ENCODE data around the gene RPL36. TPM values are rescaled to one million over a fixed set of nuclear protein-coding genes. Genes with fewer than 3 reads are reported as not detected.
"Not testable (repeated sequence)": the region's sequence is repeated elsewhere in the genome, so short reads cannot be mapped to it uniquely, and the experiment has no call there.

The RPL36 gene
- total RNA-seq, 1 donor: 801 TPM

DNA sequence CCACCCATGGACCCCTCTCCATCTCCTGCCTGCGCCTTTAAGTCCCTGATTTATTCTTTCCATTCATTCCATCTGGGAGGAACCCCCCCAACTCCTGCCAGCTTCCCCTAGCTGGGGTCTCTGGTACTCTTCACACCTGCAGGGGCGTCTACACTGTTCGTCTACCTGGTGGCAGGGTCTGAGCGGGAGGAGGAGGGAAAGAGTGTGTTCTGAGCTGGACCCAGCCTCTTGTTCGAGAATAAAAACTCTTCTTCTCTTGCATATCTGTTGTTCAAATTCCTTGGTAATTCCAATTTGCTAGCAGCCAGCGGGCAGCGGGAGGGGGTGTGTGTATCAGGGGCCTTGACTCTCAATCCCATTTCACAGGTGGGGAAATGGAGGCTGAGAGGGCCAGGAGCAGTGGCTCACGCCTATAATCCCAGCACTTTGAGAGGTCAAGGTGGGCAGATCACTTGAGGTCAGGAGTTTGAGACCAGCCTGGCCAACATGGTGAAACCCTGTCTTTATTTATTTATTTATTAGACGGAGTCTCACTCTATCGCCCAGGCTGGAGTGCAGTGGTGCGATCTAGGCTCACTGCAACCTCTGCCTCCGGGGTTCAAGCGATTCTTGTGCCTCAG lies 1.7 kb upstream of the RPL36 start:
- not testable (repeated sequence) for DNase-seq (ENCODE audit: low read depth in 2 of 3, low spot score in 2 of 3)

DNA sequence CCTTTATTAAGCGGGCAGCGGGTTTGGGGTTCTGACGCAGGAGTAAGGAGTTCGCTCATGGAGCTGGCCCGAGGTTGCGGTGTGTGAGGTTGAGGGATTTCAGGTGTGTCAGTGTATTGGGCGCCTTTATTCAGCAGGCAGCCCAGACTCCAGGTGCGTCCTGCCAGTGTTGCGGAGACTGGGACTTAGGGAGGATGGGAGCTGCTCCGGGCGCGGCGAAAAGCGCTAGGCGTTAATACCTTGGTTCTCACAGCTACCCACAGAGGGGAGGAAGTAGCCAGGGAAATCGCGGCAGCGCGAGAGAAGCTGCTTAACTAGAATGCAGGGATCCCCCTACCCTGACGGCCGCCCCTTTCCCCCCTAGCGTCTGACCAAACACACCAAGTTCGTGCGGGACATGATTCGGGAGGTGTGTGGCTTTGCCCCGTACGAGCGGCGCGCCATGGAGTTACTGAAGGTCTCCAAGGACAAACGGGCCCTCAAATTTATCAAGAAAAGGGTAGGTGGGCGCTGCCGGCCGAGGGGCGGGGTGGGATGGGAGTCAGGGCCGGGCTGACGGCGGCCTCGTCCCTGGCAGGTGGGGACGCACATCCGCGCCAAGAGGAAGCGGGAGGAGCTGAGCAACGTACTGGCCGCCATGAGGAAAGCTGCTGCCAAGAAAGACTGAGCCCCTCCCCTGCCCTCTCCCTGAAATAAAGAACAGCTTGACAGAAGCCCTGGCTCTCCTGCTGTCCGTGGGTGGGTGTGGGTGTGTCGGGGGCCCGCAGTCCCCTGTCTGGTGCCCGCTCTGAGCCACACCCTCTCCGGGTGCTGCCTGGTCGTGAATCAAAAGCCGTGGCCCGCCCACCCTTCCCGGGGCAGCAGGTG lies 1.1 kb downstream of the RPL36 start:
- DNase-seq (ENCODE audit: low read depth in 2 of 3, low spot score in 2 of 3): peak in 2 of 3 donors; percentile 26 to 29

DNA sequence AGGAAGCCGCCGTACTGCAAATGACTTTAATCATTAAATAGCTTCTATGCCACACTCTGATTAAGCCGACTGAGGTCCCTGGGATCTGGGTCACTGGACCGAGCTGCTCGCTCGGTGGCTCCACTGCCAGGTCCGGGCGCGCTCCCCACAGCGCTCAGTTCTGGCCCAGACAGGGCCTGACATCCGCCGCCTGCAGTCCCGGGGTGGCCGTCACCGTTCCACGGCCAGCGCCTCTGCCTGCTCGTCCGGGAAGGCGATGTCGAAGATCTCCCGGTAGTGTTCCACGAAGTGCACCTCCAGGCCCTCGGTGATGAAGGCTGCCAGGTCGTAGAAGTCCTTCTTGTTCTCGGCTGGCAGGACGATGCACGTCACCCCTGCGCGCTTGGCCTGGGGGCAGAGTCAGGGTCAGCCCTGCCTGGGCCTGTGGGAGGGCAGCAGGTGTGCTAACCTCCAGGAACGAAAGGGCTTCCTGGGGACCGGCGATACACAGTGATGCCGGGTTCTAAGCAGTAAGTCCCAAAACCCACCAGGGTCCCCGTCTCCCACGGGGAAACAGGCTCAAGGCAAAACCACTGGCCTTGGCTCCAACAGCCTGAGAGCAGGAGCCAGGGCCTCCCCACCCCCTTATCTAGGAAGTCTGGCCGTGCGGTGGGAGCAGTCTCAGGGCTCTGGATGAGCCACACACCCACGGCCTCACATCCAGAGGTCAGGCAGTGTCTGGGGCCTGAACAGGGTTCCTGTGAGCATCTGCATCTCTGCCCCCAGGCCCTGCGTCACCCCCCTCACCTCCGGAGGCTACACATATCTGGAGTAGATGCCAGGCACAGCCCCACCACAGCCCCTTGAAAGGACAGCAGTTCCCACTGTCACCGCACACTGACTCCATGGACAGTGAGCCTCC lies 2.0 kb downstream of the RPL36 start:
- no peak for DNase-seq (ENCODE audit: low read depth in 2 of 3, low spot score in 2 of 3)

DNA sequence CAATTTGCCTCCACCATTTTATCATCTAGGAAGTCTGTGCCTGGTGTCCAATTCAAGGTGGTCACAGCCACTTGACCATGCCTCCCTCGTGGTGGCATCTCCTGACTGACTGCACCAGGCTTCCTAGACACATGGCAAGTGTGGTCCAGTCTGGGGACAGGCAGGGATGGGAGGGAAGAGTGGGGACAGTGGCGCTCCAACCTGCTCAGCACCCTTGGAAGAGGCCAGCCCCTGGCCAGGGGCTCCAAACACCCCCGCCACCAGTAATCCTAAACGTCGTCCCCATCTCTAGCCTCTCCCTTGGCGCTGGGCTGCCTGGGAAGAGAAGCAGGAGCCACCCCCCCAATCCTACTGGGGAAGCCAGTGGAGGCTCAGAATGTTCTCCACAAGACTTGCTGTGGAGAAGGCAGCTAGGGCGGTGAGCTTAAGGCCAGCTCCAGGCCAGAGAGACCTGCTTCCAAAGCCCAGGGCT lies 2.7 kb downstream of the RPL36 start:
- DNase-seq (ENCODE audit: low read depth in 2 of 3, low spot score in 2 of 3): no peak

DNA sequence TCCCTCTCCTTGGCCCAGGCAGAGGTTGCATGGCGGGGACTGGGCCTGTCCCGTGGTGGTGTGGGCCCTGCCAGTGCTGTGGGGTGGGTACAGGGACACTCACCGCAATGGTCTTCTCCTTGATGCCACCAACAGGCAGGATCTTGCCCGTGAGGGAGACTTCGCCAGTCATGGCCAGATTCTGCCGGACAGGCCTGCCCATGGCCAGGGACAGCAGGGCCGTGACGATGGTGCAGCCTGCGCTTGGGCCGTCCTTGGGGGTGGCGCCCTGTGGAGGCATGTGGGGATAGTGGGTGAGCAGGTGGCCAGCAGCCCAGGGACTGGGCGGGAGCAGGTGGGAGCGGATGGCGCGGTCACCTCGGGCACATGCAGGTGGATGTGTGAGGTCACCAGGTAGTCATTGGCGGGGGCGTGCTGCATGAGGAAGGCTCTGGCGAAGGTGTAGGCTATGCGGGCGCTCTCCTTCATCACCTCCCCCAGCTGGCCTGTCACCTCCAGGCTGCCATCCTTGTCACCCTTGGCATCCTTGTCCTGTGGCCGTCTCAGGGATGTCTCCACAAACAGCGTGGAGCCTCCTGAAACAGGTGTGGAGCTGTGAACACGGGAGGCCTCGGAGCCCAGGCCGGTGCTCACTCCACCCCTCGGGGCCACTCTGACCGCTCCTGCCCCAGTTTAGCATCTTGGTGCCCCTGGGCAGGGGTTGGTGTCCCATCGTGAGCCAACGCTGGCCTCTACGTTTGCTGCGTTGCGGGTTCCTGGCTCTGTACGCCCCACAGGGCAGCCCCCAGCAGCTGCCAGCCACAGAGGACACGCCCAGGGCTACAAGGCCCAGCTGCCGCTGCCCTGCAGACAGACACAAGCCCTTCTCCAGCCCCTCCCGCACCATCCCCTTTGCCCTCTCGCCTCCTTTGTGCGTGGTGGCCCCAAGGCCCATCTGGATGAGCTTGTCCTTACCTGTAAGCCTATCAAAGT lies 3.4 kb downstream of the RPL36 start:
- no peak for DNase-seq (ENCODE audit: low read depth in 2 of 3, low spot score in 2 of 3)

DNA sequence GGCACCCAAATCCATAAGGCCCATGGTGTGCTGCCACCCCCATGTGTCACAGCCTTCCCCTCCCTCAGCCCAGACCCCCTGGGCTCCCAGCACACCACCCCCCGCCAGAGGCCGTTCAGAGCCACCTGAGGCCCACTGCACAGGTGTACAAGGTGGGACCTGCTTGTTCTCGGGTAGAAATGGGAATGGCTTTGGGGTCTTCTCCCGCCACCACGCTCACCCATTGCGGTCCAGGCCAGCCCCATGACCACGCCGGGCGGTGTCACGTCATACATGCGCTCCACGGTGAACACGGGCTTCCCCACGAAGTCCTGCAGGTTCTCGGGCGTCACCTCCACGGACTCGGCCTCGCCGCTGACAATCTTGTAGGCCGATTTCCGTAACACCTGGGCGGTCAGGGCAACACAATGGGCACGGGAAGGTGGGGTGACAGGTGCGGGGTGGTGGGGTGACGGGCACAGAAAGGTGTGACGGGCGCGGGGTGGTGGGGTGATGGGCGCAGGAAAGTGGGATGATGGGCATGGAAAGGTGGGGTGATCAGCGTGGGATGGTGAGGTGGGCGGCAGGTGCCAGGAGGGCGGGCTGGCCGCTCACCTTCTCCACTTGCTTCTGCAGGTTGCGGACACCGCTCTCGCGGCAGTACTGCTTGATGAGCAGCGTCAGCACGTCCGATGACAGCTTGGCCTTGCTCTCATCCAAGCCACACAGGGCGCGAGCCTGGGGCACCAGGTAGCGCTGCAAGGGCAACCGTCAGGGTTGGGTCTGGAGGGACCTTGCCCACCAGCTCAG lies 4.3 kb downstream of the RPL36 start:
- no peak for DNase-seq (ENCODE audit: low read depth in 2 of 3, low spot score in 2 of 3)

DNA sequence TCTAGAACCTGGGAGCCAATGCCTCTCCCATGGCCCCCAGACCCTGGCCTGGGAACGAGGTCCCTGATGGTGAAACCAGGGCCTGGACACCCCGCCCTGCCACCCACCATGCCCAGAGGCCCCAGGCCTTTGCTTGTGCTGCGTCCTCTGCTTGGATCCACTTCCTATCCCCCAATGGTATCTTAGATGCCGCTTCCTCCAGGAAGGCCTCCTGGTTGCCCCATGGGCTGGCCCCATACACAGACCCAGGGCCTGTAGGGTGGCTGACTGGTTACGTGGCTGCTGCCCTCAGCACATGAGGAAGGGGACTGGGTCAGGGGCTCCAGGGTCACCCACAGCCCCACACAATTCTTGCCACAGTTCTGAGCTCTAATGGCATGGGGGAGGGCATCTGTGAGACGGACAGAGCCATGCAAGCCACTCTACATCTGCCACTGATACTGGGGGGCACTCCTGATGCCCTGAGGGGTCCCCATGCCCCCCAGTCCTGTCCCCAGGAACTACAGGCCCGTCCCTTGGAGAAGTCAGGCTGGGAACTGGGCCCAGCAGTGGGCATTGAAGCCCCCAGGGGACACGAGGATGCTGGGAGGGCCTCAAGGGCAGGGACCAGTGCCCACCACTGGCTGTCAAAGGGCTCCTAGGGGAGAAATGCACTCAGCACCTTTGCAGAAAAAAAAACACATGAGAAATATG lies 5.0 kb downstream of the RPL36 start:
- DNase-seq (ENCODE audit: low read depth in 2 of 3, low spot score in 2 of 3): no peak

DNA sequence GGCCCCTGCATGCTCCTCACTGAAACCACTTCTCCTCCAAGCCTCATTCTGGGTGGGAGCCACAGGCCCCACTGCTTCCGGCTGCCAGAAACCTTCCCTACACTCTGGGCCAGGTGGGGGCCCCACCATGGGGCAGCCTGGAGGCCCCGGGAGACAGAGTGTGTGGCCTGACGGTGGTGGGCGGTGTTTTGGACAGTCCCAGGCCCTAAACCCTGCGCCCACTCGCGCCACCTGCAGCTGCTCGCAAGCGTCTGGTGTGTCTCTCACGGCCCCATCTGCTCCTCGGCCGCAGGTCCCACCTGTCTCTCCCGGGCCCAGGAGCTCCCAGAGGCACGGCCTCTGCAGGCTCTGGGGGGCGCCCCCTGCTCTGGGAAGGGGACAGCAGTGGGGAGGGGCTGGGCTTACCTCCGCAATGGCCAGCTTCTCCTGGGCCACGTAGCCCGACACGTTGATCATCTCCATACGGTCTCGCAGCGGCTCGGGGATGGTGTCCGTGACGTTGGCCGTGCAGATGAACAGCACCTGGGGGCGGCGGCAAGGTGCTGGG lies 5.6 kb downstream of the RPL36 start:
- DNase-seq (ENCODE audit: low read depth in 2 of 3, low spot score in 2 of 3): no peak

DNA sequence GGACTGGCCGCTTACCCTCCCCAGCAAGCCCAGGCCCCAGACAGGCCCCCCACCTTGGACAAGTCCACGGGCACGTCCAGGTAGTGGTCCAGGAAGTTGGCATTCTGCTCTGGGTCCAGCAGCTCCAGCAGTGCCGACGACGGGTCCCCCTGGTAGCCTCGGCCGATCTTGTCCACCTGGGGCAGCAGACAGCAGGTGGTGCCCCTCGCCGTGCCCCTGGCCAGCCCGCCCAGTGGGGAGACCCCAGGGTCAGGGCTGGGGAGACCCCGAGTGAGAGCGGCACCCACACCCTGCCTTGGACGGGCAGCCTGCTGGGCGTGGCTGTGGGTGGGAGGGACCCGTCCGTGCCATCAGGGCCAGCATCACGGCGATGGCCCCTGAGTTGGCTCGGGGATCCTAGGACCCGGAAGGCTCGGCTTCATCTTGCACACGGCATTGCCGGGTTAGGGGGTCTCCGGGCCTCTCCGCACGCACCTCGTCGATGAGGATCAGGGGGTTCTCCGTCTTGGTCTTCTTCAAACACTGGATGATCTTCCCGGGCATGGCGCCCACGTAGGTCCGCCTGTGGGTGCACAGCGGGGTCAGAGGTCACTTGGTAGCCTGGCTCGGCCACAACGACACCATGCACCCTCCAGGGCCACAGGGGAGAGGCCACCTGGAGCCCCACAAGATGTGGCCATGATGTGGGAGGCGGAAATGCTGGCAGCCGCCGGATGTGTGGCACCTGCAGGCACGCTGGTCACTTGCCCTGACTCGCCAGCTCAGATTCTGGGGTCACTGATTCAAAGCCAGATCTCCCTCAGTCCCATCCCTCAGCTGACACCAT lies 6.3 kb downstream of the RPL36 start:
- DNase-seq (ENCODE audit: low read depth in 2 of 3, low spot score in 2 of 3): no peak

DNA sequence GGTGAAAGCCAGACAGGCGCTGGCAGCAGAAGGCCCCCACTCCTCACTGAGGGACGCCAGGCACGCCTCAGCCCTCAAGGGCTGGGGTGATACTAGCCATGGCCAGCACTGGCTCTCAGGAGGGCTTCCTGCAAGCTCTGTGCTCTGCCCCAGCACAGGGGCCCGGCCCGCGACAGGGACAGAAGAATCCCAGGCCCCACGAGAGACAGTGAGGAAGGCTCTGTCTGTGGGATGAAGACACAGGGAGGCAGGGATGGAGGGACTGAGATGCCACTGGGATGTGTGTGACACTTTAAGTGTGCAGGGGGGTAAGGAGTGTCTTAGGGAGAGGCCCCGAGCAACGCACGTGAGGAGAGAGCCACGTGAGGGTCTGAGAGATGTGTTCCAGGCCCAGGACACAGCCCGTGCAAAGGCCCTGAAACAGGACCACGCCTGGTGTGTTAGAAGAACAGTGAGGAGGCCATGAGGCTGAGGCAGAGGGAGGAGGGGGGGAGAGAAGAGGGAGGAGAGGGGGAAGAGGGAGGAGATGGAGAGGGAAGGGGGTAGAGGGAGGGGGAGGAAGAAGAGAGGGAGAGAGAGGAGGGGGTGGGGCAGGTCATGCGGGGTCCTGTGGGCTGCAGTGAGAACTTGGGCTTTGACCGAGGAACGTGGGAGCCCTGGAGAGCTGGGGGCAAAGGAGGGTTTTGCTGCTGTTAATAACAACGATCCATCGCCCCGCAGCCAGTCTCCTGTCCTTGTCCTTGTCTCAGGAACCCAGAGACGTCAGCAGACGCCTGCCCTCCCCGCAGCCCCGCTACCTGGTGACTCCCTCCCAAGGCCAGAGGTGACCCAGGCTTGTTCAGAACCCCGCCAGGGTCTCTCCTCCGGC lies 7.2 kb downstream of the RPL36 start:
- no peak for DNase-seq (ENCODE audit: low read depth in 2 of 3, low spot score in 2 of 3)

DNA sequence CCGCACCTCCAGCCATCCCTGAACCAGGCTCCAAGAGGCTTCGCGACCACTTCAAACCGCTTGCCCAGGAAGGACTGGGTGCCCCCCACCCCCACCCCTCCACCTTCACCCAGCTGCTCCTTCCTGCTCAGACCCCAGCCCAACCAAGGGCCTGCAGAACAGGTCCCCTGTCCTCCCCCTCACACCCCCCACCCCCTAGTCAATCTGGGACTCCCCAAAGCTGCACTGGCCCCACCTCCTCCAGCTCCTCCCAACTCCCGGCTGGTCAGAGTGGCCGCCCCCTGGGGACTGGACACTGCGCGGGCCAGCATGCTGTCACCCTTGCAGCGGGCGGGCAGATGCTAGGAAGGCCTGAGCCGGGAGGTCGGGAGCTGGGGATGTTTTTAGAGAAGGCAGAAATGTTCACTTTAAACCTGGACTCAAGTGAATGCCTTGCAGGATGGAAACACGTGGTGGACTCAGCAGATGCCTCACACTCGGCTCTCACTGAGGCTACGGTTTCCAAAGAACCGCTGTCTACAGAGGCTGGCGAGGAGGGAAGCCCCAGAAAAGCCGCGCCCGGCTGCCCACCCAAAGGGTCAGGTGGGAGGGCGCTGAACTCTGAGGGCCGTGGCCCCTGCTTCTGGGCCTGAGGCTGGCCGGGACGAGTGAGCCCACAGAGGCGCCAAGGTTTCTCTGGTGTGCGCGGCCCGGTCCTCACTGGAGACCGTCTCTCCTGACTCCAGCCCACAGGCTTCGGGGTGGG lies 8.0 kb downstream of the RPL36 start:
- no peak for DNase-seq (ENCODE audit: low read depth in 2 of 3, low spot score in 2 of 3)

DNA sequence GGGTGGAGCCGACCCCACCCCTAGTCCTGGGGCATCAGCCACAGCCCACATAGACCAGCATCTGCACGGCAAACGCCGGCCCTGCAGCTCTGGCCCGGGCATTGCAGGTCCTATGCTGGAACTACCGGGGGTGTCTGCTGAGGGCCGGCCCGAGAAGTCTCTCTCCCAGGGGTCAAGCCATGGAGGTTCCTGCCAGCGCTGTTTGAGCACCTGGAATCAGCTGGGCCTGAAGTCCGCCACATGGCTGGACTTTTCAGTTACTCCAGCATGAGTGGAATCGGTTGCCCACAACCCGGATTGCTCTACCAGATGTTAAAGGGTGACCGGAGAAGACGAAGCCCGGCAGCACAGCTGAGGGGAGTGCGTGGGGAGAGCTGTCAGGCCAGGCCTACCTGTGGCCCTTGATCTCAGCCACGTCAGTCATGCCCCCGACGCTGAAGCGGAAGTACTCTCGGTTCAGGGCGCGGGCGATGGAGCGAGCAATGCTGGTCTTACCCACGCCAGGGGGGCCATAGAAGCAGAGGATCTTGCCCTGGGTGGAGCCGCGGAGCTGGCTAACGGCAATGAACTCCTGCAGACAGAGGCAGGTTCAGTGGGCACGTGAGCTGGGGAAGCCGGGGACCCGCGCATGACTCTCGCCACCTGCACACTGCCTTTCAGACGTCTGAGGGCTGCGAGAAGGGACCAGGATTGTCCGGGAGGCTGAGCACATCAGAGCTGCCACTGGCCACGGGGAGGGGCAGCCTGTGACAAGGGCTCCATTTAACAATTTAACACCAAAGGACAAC lies 8.7 kb downstream of the RPL36 start:
- DNase-seq (ENCODE audit: low read depth in 2 of 3, low spot score in 2 of 3): no peak

DNA sequence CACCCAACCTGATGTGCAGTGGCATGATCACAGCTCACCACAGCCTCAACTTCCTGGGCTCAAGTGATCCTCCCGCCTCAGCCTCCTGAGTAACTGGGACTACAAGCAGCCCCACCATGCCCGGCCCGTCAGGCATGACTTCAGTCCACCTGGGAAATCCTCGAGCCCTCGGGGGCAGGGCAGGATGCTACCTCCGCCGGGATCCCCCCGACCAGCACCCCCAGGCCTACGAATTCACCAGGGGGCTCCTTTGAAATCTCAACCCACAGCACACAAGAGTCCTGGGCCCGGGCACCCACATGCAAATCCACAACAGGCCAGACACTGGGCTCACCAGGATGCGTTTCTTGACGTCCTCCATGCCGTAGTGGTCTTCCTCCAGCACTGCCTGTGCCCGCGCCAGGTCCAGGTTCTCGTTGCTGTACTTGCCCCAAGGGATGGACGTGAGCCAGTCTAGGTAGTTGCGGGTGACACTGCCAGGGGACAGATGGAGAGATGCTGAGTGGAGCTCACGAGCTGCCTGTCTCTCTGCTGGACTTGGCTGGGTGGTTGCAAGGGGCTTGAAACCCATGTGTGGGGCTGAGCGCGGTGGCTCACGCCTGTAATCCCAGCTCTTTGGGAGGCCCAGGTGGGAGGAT lies 10.5 kb downstream of the RPL36 start:
- DNase-seq (ENCODE audit: low read depth in 2 of 3, low spot score in 2 of 3): no peak

DNA sequence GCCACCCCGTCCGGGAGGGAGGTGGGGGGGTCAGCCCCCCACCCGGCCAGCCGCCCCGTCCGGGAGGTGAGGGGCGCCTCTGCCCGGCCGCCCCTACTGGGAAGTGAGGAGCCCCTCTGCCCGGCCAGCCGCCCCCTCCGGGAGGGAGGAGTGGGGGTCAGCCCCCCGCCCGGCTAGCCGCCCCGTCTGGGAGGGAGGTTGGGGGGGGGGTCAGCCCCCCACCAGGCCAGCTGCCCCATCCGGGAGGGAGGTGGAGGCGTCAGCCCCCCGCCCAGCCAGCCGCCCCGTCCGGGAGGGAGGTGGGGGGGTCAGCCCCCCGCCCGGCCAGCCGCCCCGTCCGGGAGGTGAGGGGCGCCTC lies 11.9 kb downstream of the RPL36 start:
- DNase-seq (ENCODE audit: low read depth in 2 of 3, low spot score in 2 of 3): not testable (repeated sequence)

Measured in hematopoietic multipotent progenitor cell (in vitro differentiated cells).